ENCODE measurements around the gene TSPO.
"Not testable (repeated sequence)": the region's sequence is repeated elsewhere in the genome, so short reads cannot be mapped to it uniquely, and the experiment has no call there.

Gene TSPO

DNA sequence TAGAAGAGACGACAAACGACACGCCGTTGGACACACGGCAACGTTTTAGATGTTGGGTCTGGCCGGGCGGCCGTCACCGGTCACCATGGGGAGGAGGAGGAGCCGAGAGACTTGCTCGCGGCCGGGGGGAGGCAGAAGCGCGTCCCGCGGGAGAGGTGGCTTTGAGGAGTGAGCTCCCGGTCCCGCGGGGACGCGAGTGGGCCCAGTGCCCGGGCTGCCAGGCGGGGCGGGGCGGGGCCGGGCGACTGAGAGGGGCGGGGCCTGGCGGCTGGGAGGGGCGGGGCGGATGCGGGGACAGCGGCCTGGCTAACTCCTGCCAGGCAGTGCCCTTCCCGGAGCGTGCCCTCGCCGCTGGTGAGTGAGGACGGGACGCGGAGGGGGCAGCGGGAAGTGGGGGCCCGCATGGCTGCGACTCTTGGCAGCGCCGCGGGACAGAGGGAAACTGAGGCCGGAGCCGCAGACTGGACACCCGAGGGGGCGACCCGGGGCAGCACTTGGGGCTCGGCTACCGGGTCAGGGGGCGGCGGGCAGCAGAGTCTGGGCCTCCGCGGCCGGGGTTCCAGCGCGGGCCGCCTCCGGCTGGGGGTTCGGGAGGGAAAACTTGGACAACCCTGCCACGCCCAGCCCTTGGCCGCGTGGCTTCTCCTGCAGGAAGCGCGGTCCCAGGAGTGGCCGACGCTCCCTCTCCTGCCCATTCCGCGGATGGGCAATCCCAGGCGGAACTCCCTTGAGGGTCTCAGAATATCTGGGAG lies at the start of gene TSPO:
TSS of gene TSPO (plus strand) at position 309 of the 752 bp plus-strand sequence. CDS start 7,680 bp downstream, outside the sequence.
- Histone ChIP-seq H3K4me3 (peak within 1 kb of the TSS; percentile 58), H3K4me1 (peaks cover 13% of the 10 kb centered on the region), H3K9me3 (no peaks in the 10 kb centered on the region), H3K36me3 (replicated peaks) (0 out of 2 replicates have a peak, but pooled peaks cover 3% of the 10 kb centered on the region), H3K27me3 (ENCODE audit: low read depth) (no peaks in the 10 kb centered on the region)
- in situ Hi-C loops (cut with MboI; ENCODE audit: low sequenced_read_pairs), result no loop called here
- peak; percentile 29 to 78 for DNase-seq (ENCODE audit: low spot score in 2 of 2)

DNA sequence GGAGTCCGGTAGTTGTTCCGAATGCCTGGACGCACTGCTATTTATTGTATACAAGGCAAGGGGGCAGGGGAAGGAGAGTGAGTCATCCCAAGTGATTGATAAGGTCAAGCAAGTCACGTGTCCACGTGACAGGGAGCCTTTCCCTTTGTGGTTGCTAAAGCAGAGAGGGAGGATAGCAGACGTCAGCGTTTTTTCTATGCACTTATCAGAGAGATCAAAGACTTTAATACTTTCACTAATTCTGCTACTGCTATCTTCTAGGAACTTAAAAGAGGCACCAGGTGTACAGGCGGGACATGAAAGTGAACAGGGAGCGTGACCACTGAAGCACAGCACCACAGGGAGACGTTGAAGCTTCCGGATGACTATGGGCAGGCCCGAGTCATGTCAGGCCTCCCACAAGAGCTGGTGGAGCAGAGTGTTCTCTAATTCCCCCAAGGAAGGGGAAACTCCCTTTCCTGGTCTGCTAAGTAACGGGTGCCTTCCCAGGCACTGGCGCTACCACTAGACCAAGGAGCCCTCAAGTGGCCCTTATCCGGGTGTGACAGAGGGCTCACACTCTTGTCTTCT lies 47.2 kb upstream of the TSPO start:
- H3K4me3 ChIP-seq; H3K4me1 ChIP-seq; in situ Hi-C loops (cut with MboI; ENCODE audit: low sequenced_read_pairs); H3K9me3 ChIP-seq; H3K36me3 ChIP-seq (replicated peaks); H3K27me3 ChIP-seq (ENCODE audit: low read depth): not testable (repeated sequence)
- DNase-seq (ENCODE audit: low spot score in 2 of 2), result peak; percentile 40 to 62

DNA sequence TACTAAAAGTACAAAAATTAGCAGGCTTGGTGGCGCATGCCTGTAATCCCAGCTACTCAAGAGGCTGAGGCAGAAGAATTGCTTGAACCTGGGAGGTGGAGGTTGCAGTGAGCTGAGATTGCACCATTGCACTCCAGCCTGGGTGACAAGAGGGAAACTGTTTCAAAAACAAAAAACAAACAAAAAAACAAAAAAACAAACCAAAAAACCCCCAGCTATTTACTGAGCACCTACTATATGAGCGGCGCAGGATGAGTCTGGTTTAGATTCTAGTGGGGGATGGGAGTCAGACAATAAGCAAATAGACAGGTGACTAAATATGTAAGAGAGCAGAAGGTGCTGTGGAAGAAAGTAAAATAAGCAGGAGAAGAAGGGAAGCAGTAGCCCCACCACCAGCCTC lies 46.4 kb upstream of the TSPO start:
- DNase-seq (ENCODE audit: low spot score in 2 of 2); H3K4me3 ChIP-seq; in situ Hi-C loops (cut with MboI; ENCODE audit: low sequenced_read_pairs); H3K36me3 ChIP-seq (replicated peaks); H3K4me1 ChIP-seq; H3K27me3 ChIP-seq (ENCODE audit: low read depth); H3K9me3 ChIP-seq: not testable (repeated sequence)

DNA sequence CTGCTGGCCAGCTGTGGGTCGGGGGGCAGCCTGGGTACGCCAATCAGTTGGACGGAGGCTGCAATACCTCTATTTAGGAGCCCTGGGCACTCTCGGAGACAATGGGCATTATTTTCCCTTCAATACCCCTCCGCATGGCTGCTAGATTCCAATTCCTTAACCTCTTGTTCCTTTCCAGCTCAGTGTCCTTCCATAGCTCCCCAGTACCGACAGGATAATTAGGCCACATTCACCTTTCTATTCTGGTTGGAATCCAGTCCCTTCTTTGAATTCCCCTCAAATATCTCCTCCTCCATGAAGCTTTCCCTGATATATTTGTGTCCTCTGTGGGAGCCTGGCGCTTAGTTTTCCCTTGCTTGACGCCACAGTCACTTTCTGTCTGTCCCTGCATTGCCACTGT lies 45.1 kb upstream of the TSPO start:
- Histone ChIP-seq H3K36me3 (replicated peaks) (no peaks in the 10 kb centered on the region), H3K4me3 (no peak overlapping the region), H3K4me1 (peaks cover 7% of the 10 kb centered on the region), H3K27me3 (ENCODE audit: low read depth) (peaks cover 2% of the 10 kb centered on the region; the same call in 1 of the 2 replicates), H3K9me3 (no peaks in the 10 kb centered on the region)
- DNase-seq (ENCODE audit: low spot score in 2 of 2), result no peak
- in situ Hi-C loops (cut with MboI; ENCODE audit: low sequenced_read_pairs), result no loop called here

DNA sequence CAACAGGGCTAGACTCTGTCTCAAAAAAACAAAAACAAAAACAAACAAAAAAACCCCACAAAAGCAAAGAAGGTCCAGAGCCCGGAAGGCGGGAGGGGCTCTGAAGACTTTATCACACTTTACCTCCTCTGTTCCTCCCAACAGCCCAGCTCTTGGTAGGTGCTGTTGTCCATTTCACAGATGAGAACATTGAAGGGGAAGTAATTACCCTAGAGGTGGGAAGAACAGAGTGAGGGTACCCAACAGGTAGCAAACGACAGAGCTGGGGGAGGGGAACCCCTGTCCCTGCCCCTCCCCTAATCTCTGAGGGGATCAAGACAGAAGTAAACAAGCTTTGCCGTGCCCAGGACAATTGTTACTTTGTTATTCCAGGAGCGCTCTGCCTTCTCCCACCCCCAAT lies 41.8 kb upstream of the TSPO start:
- Histone ChIP-seq H3K9me3 (no peaks in the 10 kb centered on the region), H3K36me3 (replicated peaks) (no peaks in the 10 kb centered on the region), H3K4me1 (no peaks in the 10 kb centered on the region; the same call in 1 of the 2 replicates), H3K27me3 (ENCODE audit: low read depth) (peaks cover 2% of the 10 kb centered on the region; the same call in 1 of the 2 replicates), H3K4me3 (no peak overlapping the region)
- in situ Hi-C loops (cut with MboI; ENCODE audit: low sequenced_read_pairs), result no loop called here
- no peak for DNase-seq (ENCODE audit: low spot score in 2 of 2)

DNA sequence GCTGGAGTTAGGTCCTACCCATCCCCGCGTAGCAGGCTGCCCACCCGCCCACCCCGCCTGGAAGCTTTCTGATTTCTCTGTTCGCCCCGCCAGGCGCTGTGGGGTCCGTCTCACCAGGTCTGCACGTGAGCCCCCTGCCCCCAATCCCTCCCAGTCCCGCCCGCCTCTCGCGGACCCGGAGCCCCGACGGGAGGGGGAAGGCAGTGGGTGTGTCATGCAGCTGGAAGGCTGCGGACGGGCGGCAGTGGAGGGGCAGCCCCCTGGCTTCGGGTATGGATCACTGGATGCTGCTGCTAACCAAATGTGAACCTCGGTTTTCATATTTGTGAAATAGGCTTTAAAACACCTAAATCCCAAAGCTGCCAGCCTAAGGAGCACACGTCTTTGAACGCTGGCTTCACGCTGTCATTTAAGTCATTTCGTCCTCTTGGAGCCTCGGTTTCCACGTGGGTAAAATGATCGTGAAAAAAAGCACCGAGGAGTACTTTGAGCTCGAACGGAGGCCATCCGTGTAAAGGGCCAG lies 41.4 kb upstream of the TSPO start:
- in situ Hi-C loops (cut with MboI; ENCODE audit: low sequenced_read_pairs), result no loop called here

DNA sequence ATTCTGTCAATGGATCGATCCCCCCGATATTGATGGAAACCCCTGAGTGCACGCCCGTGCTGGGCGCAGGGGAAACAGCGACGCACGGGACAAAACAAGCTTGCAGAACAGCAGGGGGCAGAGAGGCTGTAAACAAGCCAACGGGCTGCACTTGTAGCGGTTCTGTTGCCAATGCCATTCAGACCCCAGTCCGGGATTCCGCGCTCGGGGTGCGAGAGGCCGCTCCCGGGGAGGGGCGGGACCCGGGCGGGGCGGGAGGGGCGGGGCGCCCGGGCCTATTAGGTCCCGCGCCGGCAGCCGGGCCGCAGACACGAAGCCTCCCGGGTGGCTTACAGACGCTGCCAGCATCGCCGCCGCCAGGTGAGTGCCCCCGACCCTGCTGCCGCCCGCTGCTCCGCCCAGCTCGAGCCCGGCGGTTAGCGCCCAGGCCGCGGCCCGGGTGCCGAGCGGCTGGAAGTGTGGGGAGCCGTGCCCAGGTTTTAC lies 40.9 kb upstream of the TSPO start, which contains the start of gene BIK:
TSS of gene BIK (plus strand) at position 307 of the 483 bp plus-strand sequence. CDS start 13,273 bp downstream, outside the sequence.
- no peaks in the 10 kb centered on the region; the same call in 1 of the 2 replicates for H3K4me1 ChIP-seq
- in situ Hi-C loops (cut with MboI; ENCODE audit: low sequenced_read_pairs), result no loop called here
- H3K27me3 ChIP-seq (ENCODE audit: low read depth), result peaks cover 2% of the 10 kb centered on the region; the same call in 1 of the 2 replicates
- DNase-seq (ENCODE audit: low spot score in 2 of 2), result peak; percentile 48 to 82
- peak within 1 kb of the TSS; percentile 53 for H3K4me3 ChIP-seq
- H3K36me3 ChIP-seq (replicated peaks), result no peaks in the 10 kb centered on the region
- no peaks in the 10 kb centered on the region for H3K9me3 ChIP-seq

More for the DNA sequence above, 41.4 kb upstream of the TSPO start:
- H3K36me3 ChIP-seq (replicated peaks), result no peaks in the 10 kb centered on the region
- H3K9me3 ChIP-seq, result no peaks in the 10 kb centered on the region
- peak overlapping the region; percentile 53 for H3K4me3 ChIP-seq
- DNase-seq (ENCODE audit: low spot score in 2 of 2), result peak in 1 of 2 experiments; percentile 43
- H3K27me3 ChIP-seq (ENCODE audit: low read depth), result peaks cover 2% of the 10 kb centered on the region; the same call in 1 of the 2 replicates
- no peaks in the 10 kb centered on the region; the same call in 1 of the 2 replicates for H3K4me1 ChIP-seq

DNA sequence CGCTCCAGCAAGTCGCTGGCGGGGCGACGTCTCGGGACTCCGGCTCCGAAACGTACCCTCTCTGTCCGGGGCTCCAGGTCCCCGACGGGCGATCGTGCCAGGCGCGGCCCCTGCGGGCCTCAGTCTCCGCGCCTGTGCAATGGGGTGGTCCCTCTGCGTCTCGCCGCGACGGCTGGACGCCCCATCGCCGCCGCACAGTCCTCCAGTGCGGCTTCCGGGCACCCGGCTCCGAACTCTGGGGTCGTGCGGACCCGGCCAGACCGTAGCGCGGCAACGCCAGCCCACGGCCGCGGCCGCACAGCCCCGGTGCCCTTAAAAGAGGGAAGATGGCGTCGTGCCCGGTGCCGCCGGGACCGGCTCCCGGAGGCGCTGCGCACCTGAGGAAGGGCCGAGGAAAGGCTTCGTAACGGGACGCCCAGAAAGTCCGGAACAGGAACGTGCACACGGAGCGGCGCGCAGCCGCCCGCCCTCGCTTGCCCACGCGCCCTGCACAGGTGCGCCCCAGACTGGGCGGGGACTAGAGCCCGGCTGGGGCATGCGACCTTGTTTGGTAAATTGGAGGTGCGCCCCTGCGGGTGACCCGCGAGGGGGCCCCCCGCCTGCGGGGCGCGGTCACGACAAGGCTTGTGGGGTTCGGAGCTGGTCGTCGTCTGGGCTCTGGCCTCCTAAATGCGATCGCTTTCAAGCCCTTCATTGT lies 40.3 kb upstream of the TSPO start:
- Histone ChIP-seq H3K36me3 (replicated peaks) (no peaks in the 10 kb centered on the region), H3K4me1 (no peaks in the 10 kb centered on the region; the same call in 1 of the 2 replicates), H3K27me3 (ENCODE audit: low read depth) (peaks cover 2% of the 10 kb centered on the region; the same call in 1 of the 2 replicates), H3K9me3 (no peaks in the 10 kb centered on the region), H3K4me3 (peak overlapping the region; percentile 53)
- DNase-seq (ENCODE audit: low spot score in 2 of 2), result peak in 1 of 2 experiments; percentile 58
- in situ Hi-C loops (cut with MboI; ENCODE audit: low sequenced_read_pairs), result no loop called here

DNA sequence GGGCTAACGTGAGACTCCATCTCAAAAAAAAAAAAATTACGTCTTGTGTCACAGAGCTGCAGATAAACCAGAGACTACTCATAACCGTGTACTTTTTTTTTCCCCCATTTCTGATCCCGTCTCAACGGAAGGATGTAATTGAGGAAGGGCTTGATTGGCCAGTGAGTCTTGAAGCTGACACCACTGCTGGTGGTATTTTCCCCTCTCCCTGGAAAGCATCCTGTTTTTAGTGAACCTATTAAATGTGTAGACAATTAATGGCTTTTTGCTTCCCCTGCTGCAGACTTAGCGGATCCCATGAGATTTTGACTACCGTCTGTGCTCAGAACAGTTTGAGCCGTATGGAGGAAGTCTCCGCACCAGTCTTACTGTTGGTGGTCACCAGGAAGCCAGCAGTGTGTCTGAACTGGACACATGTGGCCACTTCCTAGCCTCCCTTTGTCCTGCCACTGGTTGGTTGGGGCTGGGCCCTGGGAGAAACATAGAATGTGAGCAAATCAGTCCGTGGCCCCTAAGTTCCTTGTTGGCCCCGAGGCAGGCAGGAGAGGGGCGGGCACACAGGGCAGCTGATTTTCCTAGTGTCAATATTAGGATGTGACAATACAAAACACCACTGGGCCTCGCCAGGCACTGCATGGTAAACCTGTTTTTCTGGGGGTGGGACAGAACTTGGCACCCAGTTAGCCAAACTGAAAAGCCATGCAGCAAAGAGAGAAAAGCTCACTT lies 37.7 kb upstream of the TSPO start:
- Histone ChIP-seq H3K27me3 (ENCODE audit: low read depth) (peaks cover 2% of the 10 kb centered on the region; the same call in 1 of the 2 replicates), H3K4me1 (no peaks in the 10 kb centered on the region; the same call in 1 of the 2 replicates), H3K4me3 (no peak overlapping the region), H3K9me3 (no peaks in the 10 kb centered on the region), H3K36me3 (replicated peaks) (no peaks in the 10 kb centered on the region)
- in situ Hi-C loops (cut with MboI; ENCODE audit: low sequenced_read_pairs), result no loop called here
- no peak for DNase-seq (ENCODE audit: low spot score in 2 of 2)

DNA sequence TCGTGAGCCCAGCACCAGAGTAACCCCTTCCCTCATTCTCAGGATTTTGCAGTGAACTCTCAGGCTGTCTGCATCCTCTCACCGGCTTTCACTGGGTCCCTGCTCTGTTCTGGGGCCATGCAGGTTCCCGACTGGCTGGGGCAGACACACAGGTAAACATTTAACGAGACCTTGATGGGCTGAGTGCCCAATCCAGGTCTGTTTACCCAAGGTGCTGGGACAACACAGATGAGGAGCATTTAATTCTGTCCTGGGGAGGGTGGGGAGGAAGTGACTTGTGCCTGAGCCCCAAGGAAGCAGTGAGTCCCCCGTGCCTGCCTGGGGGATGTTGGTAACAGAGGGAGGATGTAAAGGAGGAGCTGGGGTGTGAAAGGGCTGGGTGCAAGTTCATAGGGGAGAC lies 36.4 kb upstream of the TSPO start:
- H3K4me1 ChIP-seq, result no peaks in the 10 kb centered on the region; the same call in 1 of the 2 replicates
- DNase-seq (ENCODE audit: low spot score in 2 of 2), result no peak

DNA sequence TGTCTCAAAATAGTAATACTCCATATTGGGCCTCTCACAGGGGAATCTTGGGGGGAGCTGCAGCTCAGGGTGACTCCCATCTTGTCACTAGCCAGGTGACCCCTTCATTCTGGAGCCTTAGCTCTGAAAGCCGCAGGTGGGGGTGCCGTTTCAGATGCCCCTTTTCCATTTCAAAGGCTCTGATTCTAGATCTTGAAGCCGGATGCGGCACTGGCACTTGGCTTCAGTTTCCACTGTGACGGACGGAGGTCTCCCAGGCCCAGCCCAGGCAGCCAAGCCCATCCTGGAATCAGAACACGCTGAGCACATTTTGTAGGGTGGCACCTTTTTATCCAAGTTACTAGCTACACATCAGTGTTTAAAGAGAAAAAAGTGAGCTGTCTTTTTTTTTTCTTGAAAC lies 34.4 kb upstream of the TSPO start:
- H3K4me1 ChIP-seq, result no peaks in the 10 kb centered on the region

More for the DNA sequence above, 36.4 kb upstream of the TSPO start:
- in situ Hi-C loops (cut with MboI; ENCODE audit: low sequenced_read_pairs), result no loop called here
- no peaks in the 10 kb centered on the region for H3K36me3 ChIP-seq (replicated peaks)
- no peaks in the 10 kb centered on the region for H3K9me3 ChIP-seq
- no peak overlapping the region for H3K4me3 ChIP-seq
- H3K27me3 ChIP-seq (ENCODE audit: low read depth), result no peaks in the 10 kb centered on the region

DNA sequence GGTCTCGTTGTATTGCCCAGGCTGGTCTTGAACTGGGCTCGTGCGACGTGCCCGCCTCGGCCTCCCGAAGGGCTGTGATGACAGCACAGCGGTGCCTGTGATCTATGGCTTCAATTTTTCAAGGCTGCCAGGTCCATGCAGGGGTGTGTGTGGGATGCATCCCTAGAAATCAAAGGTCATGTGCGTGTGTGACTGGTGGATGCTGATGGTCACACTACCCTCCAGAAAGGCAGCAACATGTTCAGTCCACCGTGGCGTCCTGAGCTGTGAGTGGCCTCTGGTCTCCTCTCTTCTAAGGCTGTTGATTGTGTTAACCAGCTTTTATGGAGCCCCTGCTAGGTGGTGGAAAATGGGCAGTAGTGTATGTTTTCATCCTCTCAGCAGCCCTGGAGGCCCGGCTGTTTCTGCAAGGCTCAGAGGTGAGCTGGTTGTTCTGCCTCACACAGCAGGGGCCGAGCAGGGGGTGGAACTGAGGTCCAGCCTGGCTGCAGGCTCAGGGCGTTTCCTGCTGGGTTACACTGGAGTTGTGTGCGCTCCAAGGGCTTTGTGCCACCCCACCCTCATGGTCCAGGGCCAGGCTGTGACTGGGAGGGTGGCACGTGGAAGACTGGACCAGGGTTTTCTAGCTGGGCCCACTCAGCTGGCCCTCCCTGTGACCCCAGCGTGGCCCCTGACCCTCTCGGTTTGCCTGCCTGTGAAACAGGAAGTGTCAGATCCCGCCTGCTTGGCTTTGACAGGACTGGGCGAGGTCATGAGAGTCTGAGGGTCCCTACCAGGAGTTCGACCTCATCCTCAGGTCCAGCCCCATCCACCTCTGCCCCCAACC lies 33.1 kb upstream of the TSPO start:
- in situ Hi-C loops (cut with MboI; ENCODE audit: low sequenced_read_pairs), result no loop called here
- no peak for DNase-seq (ENCODE audit: low spot score in 2 of 2)
- no peak overlapping the region for H3K4me3 ChIP-seq
- no peaks in the 10 kb centered on the region for H3K9me3 ChIP-seq
- no peaks in the 10 kb centered on the region for H3K27me3 ChIP-seq (ENCODE audit: low read depth)
- no peaks in the 10 kb centered on the region for H3K36me3 ChIP-seq (replicated peaks)
- H3K4me1 ChIP-seq, result no peaks in the 10 kb centered on the region

More for the DNA sequence above, 34.4 kb upstream of the TSPO start:
- Histone ChIP-seq H3K4me3 (no peak overlapping the region), H3K9me3 (no peaks in the 10 kb centered on the region), H3K36me3 (replicated peaks) (no peaks in the 10 kb centered on the region), H3K27me3 (ENCODE audit: low read depth) (no peaks in the 10 kb centered on the region)
- no peak for DNase-seq (ENCODE audit: low spot score in 2 of 2)
- in situ Hi-C loops (cut with MboI; ENCODE audit: low sequenced_read_pairs), result no loop called here

All from HAP-1 (cell line).